OCI-LY7 (cell line): Measurements from ENCODE around the gene SLC31A1. TPM values are rescaled to one million over a fixed set of nuclear protein-coding genes. Genes with fewer than 3 reads are reported as not detected.

ENCODE experiments used
- BruUV-seq: library from RNA; stranded (reverse); fragments of 400-500 nt; replicated peaks from 2 replicates; lab custom pipeline; 2021; lab: Mats Ljungman, UMichigan
- CTCF ChIA-PET: fragments of 300-600 bp; sonication (Branson Sonifier 250); formaldehyde crosslinking; loops from one replicate; lab custom pipeline; 2022; ENCODE audit warnings: antibody characterized with exemption; ENCODE audit not compliant: unreplicated experiment; lab: Charles Lee
- POLR2A ChIA-PET: fragments of 300-600 bp; sonication (Branson Sonifier 250); formaldehyde crosslinking; loops from one replicate; lab custom pipeline; 2022; ENCODE audit warnings: antibody characterized with exemption; lab: Charles Lee
- DNase-seq: peaks from one replicate; pipeline ENCODE4 v3.0.0-alpha.2; 2015; ENCODE audit warnings: low spot score
- H2AFZ ChIP-seq: fragments of 200-600 bp; sonication (generic), shearing (Covaris generic); 2 replicates; pipeline ENCODE4 v1.6.1; 2014; ENCODE audit warnings: mild to moderate bottlenecking, antibody characterized with exemption, low read length, moderate library complexity
- H3K27ac ChIP-seq: fragments of 200-600 bp; sonication (generic); 2 replicates; pipeline ENCODE4 v1.5.1; 2014; ENCODE audit warnings: mixed run types, low read depth, mild to moderate bottlenecking, moderate library complexity, low read length, inconsistent platforms; ENCODE audit not compliant: poor library complexity, severe bottlenecking
- H3K36me3 ChIP-seq: fragments of 200-600 bp; sonication (generic); 2 replicates; pipeline ENCODE4 v1.6.1; 2014; ENCODE audit warnings: mild to moderate bottlenecking, antibody characterized with exemption, low read length, moderate library complexity, mixed read lengths; ENCODE audit not compliant: insufficient read depth
- H3K4me1 ChIP-seq: fragments of 200-600 bp; sonication (generic); 2 replicates; pipeline ENCODE4 v1.5.1; 2014; ENCODE audit warnings: mild to moderate bottlenecking, low read length; ENCODE audit not compliant: insufficient read depth, poor library complexity, severe bottlenecking
- H3K4me2 ChIP-seq: fragments of 200-600 bp; sonication (generic); 2 replicates; pipeline ENCODE4 v1.6.1; 2014; ENCODE audit warnings: mild to moderate bottlenecking, low read length
- H3K4me3 ChIP-seq: fragments of 200-600 bp; sonication (generic); 2 replicates; pipeline ENCODE4 v1.5.1; 2014; ENCODE audit warnings: mild to moderate bottlenecking, low read depth, low read length; ENCODE audit not compliant: poor library complexity, severe bottlenecking
- H3K79me2 ChIP-seq: fragments of 200-600 bp; sonication (generic); 2 replicates; pipeline ENCODE4 v1.6.1; 2016; ENCODE audit warnings: low read depth, mild to moderate bottlenecking, low read length, moderate library complexity, mixed read lengths; ENCODE audit not compliant: insufficient read depth
- H3K9me2 ChIP-seq: fragments of 200-600 bp; sonication (generic); 2 replicates; pipeline ENCODE4 v1.6.1; 2016; ENCODE audit warnings: mild to moderate bottlenecking, low read length, mixed read lengths; ENCODE audit not compliant: insufficient read depth
- H3K9me3 ChIP-seq: fragments of 200-600 bp; sonication (generic); 2 replicates; pipeline ENCODE4 v1.6.1; 2014; ENCODE audit warnings: mild to moderate bottlenecking, mixed run types, low read length, mixed read lengths
- H4K20me1 ChIP-seq: fragments of 200-600 bp; sonication (generic); 2 replicates; pipeline ENCODE4 v1.6.1; 2014; ENCODE audit warnings: mild to moderate bottlenecking, antibody characterized with exemption, low read length, moderate library complexity, mixed read lengths; ENCODE audit not compliant: insufficient read depth
- CTCF ChIP-seq: fragments of 200-600 bp; sonication (generic); conservative IDR thresholded peaks from 2 replicates; pipeline ENCODE4 v1.5.1; 2014; ENCODE audit warnings: mild to moderate bottlenecking, antibody characterized with exemption, low read length, moderate library complexity, mixed read lengths
- EZH2phosphoT487 ChIP-seq: fragments of 200-600 bp; sonication (generic); IDR thresholded peaks from 2 replicates; pipeline ENCODE4 v1.6.1; 2018; ENCODE audit warnings: low read depth, borderline replicate concordance, mild to moderate bottlenecking, mixed run types, antibody characterized with exemption, low read length, moderate library complexity, mixed read lengths
- intact Hi-C: fragments of 100-400 bp; cut with micrococcal nuclease; formaldehyde crosslinking; loops from one replicate; pipeline ENCODE4 v1.10.0; 2022; ENCODE audit not compliant: unreplicated experiment
- total RNA-seq, 2 experiments: library from RNA; depleted of rRNA in 1 of 2; stranded (reverse); fragments of >200 nt in 1 of 2; shearing (Covaris generic) in 1 of 2; gene quantifications; 2 replicates each; pipeline ENCODE4 v1.2.3, GENCODE V29; 2014 to 2022

SLC31A1 gene
- total RNA-seq, 2 experiments from 2014 or later, result 3.9 to 16.7 TPM

- Histone ChIP-seq H2AFZ (no peak overlapping the region), H3K36me3 (peaks cover 90% of the 10 kb centered on the region), H3K27ac (no peak overlapping the region), H4K20me1 (no peaks in the 10 kb centered on the region), H3K4me1 (no peaks in the 10 kb centered on the region), H3K4me3 (no peak overlapping the region), H3K4me2 (no peak overlapping the region), H3K9me2 (no peaks in the 10 kb centered on the region), H3K9me3 (no peaks in the 10 kb centered on the region), H3K79me2 (no peaks in the 10 kb centered on the region)
- no TSS peak for BruUV-seq
- intact Hi-C loops, result no loop called here
- ChIA-PET POLR2A (interaction anchor here (0.6 to 1.8 kb wide), 6 partner anchors 12 to 58 kb away, joined by 3 to 5 read pairs (median 3); partner anchors contain the start of gene SLC31A2), CTCF (no interaction called here)
- TF ChIP-seq EZH2phosphoT487 (no peak), CTCF (no peak)
- DNase-seq, result no peak
Observed at GRCh38 chr9:113176803-113177202, 44.5 kb upstream of the SLC31A1 start.

GRCh38 chr9:113177251-113177650 lies 44.1 kb upstream of the SLC31A1 start:
- no peak for TF ChIP-seq CTCF
- no peak for TF ChIP-seq EZH2phosphoT487
- POLR2A ChIA-PET, result interaction anchor here (0.6 to 1.8 kb wide), 3 partner anchors 12 to 58 kb away, joined by 3 to 4 read pairs (median 3); no protein-coding TSS in a partner anchor
- Histone ChIP-seq H2AFZ (no peak overlapping the region), H3K27ac (no peak overlapping the region), H3K79me2 (no peaks in the 10 kb centered on the region), H3K36me3 (peaks cover 94% of the 10 kb centered on the region), H4K20me1 (no peaks in the 10 kb centered on the region), H3K9me2 (no peaks in the 10 kb centered on the region), H3K4me2 (no peak overlapping the region), H3K4me1 (no peaks in the 10 kb centered on the region), H3K9me3 (no peaks in the 10 kb centered on the region), H3K4me3 (no peak overlapping the region)
- DNase-seq, result no peak
- intact Hi-C loops, result no loop called here
- BruUV-seq, result no TSS peak
- CTCF ChIA-PET, result no interaction called here

GRCh38 chr9:113178087-113178486 lies 43.3 kb upstream of the SLC31A1 start:
- peaks cover 94% of the 10 kb centered on the region for H3K36me3 ChIP-seq
- no peak for DNase-seq
- CTCF ChIA-PET, result no interaction called here

More at GRCh38 chr9:113178087-113178486, 43.3 kb upstream of the SLC31A1 start:
- intact Hi-C loops, result no loop called here
- no peak overlapping the region for H2AFZ ChIP-seq
- no peaks in the 10 kb centered on the region for H3K9me3 ChIP-seq
- no peaks in the 10 kb centered on the region for H3K4me1 ChIP-seq
- H3K4me2 ChIP-seq, result no peak overlapping the region
- H3K4me3 ChIP-seq, result no peak overlapping the region
- H3K9me2 ChIP-seq, result no peaks in the 10 kb centered on the region
- no peak for TF ChIP-seq EZH2phosphoT487
- TF ChIP-seq CTCF, result no peak
- no peaks in the 10 kb centered on the region for H4K20me1 ChIP-seq
- POLR2A ChIA-PET, result interaction anchor here (1.8 kb wide), 1 partner anchor 22 kb away, joined by 4 read pairs; no protein-coding TSS in a partner anchor
- no TSS peak for BruUV-seq
- H3K27ac ChIP-seq, result no peak overlapping the region
- no peaks in the 10 kb centered on the region for H3K79me2 ChIP-seq
